NCI-H524 (cell line): ENCODE results near the gene PCSK5.
A peak's percentile ranks its signal among the peaks of the same experiment; 100 is the strongest.
"Not testable (repeated sequence)": the region's sequence is repeated elsewhere in the genome, so short reads cannot be mapped to it uniquely, and the experiment has no call there.

Source experiments
- DNase-seq, 2 experiments: peaks; one replicate each; lab custom pipeline; 2025; lab: John Stamatoyannopoulos, UW

The PCSK5 gene

GRCh38 chr9:75889977-75890471, 449 bp upstream of the PCSK5 start:
- DNase-seq = peak in 1 of 2 experiments; percentile 12

DNA sequence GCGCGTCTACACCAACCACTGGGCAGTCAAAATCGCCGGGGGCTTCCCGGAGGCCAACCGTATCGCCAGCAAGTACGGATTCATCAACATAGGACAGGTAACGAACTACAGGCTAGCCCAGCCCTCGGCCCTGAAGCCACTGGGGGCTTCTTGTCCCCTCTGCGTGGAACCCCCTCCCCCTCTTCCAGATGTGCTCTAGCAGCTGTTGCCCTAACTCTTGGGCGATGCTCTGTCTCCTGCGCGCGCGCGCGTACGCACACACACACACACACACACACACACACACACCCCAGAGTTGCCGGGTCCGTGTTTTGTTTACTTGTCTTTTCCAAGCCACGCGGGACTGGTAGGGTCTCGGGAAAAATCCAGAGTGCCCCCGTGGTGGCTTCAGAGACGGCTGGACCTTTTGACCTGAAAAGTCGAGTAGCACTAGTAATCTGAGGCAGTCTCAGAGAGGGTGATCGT, 836 bp downstream of the PCSK5 start:
- peak in 1 of 2 experiments; percentile 17 for DNase-seq

GRCh38 chr9:75891771-75892215, 1.3 kb downstream of the PCSK5 start:
- DNase-seq = no peak

- DNase-seq = peak in 1 of 2 experiments; percentile 41
These were observed 1.9 kb downstream of the PCSK5 start for GRCh38 chr9:75892216-75892911.

- DNase-seq = no peak
These were observed 2.6 kb downstream of the PCSK5 start for GRCh38 chr9:75893106-75893505.

GRCh38 chr9:75894566-75894965, 4.1 kb downstream of the PCSK5 start:
- DNase-seq = no peak

DNA sequence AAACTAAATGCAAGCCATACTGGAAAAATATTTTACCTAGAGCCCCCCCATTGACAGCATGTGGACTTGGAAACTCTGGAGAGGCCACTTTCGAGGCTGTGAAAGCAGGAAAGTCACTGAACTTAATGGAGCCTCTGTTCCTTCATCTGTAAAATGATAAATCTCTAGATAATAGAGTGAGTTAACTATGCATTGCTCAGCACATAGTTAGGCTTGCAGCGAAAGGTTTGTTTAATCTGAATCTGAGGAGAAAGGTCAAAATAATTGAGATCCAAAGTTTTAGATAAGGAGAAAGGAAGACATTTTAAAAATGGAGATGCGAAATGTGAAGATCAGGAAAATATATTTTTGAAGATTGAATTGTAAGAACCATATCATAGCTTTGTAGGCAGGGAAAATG, 4.6 kb downstream of the PCSK5 start:
- DNase-seq = no peak

- DNase-seq = no peak
These were observed 5.7 kb downstream of the PCSK5 start for GRCh38 chr9:75896193-75896592.

DNA sequence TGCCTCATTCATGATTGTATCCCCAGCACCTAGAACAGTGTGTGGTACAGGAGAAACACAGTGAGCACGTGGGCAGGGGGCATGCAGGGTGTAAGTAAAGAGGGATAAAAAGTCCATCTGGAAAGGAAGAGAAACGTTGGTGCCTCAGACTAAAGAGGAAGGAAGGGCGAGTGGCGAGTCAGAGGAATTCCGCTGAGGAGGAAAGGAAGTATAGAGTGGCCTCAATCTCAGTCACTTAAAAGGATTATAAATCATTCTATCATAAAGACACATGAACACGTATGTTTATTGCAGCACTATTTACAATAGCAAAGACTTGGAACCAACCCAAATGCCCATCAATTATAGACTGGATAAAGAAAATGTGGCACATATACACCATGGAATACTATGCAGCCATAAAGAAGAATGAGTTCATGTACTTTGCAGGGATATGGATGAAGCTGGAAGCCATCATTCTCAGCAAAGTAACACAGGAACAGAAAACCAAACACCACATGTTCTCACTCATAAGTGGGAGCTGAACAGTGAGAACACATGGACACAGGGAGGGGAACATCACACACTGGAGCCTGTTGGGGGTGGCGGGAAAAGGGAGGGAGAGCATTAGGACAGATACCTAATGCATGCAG, 10.5 kb downstream of the PCSK5 start:
- DNase-seq = not testable (repeated sequence)

- no peak for DNase-seq
These were observed 13.4 kb downstream of the PCSK5 start for GRCh38 chr9:75903785-75904360.

DNA sequence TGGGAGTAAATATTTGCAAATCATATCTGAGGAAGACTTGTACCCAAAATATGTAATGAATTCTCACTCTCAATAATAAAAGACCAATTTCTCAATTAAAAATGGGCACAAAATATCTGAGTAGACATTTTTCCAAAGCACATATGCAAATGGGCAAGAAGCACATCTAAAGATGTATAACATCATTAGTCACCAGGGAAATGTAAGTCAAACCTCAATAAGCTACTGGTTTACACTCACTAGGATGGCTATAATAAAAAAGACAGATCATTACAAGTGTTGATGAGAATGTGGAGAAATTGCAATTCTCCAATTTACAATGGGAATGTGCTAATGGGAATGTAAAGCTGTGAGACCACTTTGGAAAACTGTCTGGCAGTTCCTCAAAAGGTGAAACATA, 13.9 kb downstream of the PCSK5 start:
- no peak for DNase-seq

GRCh38 chr9:75906531-75906930, 16.1 kb downstream of the PCSK5 start:
- no peak for DNase-seq

DNA sequence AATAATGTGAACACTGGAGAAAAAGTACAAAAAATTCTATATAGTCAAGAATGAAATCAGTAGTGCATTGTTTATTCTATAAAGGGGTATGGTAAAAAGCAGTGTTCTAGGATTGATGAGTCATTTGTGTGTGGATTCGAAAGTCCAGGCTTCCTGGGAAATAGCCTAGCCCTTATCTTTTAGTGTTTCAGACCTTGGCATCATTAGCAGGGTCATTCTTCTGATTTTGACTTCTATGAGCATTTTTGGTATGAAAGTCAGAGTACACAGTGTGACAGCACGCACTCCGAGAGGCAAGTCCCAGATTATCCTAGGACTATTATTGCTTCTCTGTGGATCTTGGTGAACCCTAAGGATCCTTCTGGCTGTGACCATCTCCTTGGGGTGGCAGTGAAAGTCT, 16.9 kb downstream of the PCSK5 start:
- no peak for DNase-seq

- no peak for DNase-seq
These were observed 17.4 kb downstream of the PCSK5 start for GRCh38 chr9:75907923-75908322.

DNA sequence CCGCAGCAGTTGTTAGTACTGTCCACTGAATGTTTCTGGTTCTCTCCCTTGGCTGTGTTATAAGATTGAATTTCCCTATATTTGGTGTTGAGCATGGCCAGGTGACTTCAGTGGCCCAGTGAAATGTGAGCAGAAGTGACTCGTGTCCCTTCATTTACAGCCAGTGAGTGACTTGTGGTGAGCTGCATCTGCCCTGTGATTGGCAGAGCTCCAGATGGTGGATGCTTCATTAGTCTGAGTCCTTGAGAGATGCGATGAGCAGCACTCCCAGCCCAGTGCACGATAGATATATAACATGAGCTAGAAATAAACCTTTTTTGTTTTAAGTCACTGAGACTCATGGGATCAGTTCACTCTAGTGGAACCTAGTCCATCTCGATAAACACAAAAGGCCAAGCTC, 19.3 kb downstream of the PCSK5 start:
- DNase-seq = peak; percentile 14 to 73

DNA sequence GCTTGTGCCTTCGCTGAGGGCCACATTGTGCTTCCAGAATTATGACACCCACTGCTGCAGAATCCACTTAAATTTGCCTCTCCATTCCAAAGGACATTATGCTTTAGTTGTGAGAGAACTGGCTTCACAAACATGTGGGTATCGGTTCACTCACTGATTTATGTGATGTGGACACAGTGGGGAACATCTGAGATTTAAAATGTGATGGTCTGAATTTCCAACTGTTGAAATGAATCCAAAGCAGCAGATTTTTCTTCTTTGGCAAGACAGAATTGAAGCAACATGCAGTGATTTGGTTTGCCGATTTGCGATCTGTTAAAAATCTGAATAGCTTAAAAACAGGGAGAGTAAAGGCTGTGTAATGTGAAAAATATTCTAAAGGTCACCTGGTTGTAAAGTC, 20.3 kb downstream of the PCSK5 start:
- no peak for DNase-seq

- no peak for DNase-seq
These were observed 20.9 kb downstream of the PCSK5 start for GRCh38 chr9:75911390-75911789.

- no peak for DNase-seq
These were observed 22.5 kb downstream of the PCSK5 start for GRCh38 chr9:75912951-75913350.

DNA sequence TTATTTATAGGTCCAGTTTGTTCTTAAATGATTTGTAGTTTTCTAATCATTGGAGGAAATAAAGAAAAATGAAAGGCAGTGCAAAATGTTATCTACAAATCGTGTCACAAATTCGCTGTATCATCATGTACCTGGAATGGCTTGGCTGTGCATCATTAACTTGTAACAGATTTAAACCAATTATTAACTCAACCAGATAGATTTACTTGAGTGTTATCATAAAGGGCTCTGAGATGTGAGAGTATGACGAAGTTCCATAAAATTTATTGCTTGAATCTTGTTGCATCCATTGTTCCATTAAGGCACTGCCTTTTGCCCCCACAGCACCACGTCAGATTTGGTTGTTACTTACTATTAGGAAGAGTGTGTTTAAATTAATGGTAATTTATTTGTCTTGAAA, 23.5 kb downstream of the PCSK5 start:
- no peak for DNase-seq

GRCh38 chr9:75914883-75915452, 24.5 kb downstream of the PCSK5 start:
- DNase-seq = no peak

DNA sequence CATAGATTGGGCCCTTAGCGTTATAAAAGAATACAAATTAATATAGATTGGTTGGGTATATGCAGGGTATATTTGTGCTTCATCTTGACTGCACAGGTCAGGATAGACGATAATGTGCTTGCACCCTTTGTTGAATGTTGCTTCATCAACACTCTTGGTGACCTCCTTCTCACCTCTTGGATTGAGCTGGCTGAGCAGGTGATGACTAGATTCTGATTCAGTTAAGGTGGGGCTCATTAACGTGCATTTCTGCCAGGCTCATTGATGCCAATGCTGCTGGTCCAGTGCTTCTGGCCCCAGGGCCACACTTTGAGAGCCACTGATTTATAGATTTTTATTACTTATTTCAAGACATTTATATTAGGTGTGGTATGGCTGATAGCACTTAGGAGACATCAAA, 27.7 kb downstream of the PCSK5 start:
- no peak for DNase-seq

GRCh38 chr9:75918909-75919308, 28.4 kb downstream of the PCSK5 start:
- no peak for DNase-seq
